Activated CD8-positive, alpha-beta memory T cell treated with anti-CD3 and anti-CD28 coated beads for 4 hours (primary cell): ENCODE results near the gene ESM1.
"Not testable (repeated sequence)": the region's sequence is repeated elsewhere in the genome, so short reads cannot be mapped to it uniquely, and the experiment has no call there.

ENCODE experiments used
- DNase-seq, 2 donors: peaks; one replicate each; pipeline ENCODE4 v3.0.0-alpha.2; 2020; ENCODE audit warnings: low read depth in 2 of 2

Gene ESM1

GRCh38 chr5:54985301-54986268, at the start of gene ESM1:
Gene ESM1, minus strand, starts transcription at chr5:54985593. Its CDS starts 76 bp downstream, at chr5:54985517.
- DNase-seq, result no peak

GRCh38 chr5:55033568-55033967, 48.2 kb upstream of the ESM1 start:
- DNase-seq, result no peak

GRCh38 chr5:55031492-55031891, 46.1 kb upstream of the ESM1 start:
- no peak for DNase-seq

- no peak for DNase-seq
These were observed 45.4 kb upstream of the ESM1 start for GRCh38 chr5:55030676-55031369.

- no peak for DNase-seq
These were observed 44.8 kb upstream of the ESM1 start for GRCh38 chr5:55030220-55030619.

- DNase-seq, result no peak
These were observed 42.2 kb upstream of the ESM1 start for GRCh38 chr5:55027595-55027994.

- no peak for DNase-seq
These were observed 37.1 kb upstream of the ESM1 start for GRCh38 chr5:55022450-55022849.

GRCh38 chr5:55021821-55022220, 36.4 kb upstream of the ESM1 start:
- DNase-seq, result no peak

- no peak for DNase-seq
These were observed 36.0 kb upstream of the ESM1 start for GRCh38 chr5:55021410-55021809.

- not testable (repeated sequence) for DNase-seq
These were observed 24.8 kb upstream of the ESM1 start for GRCh38 chr5:55010149-55010548.

- DNase-seq, result no peak
These were observed 19.3 kb upstream of the ESM1 start for GRCh38 chr5:55004729-55005128.

- DNase-seq, result no peak
These were observed 18.2 kb upstream of the ESM1 start for GRCh38 chr5:55003432-55004065.

GRCh38 chr5:55002166-55002565, 16.8 kb upstream of the ESM1 start:
- not testable (repeated sequence) for DNase-seq

- no peak for DNase-seq
These were observed 11.7 kb upstream of the ESM1 start for GRCh38 chr5:54997081-54997480.

GRCh38 chr5:54996466-54996865, 11.1 kb upstream of the ESM1 start:
- no peak for DNase-seq

- no peak for DNase-seq
These were observed 9.8 kb upstream of the ESM1 start for GRCh38 chr5:54995168-54995567.

GRCh38 chr5:54994628-54995027, 9.2 kb upstream of the ESM1 start:
- no peak for DNase-seq

- DNase-seq, result no peak
These were observed 7.9 kb upstream of the ESM1 start for GRCh38 chr5:54993318-54993717.

GRCh38 chr5:54991416-54991815, 6.0 kb upstream of the ESM1 start:
- no peak for DNase-seq

- no peak for DNase-seq
These were observed 5.5 kb upstream of the ESM1 start for GRCh38 chr5:54990841-54991258.

GRCh38 chr5:54988817-54989216, 3.4 kb upstream of the ESM1 start:
- no peak for DNase-seq

GRCh38 chr5:54988218-54988617, 2.8 kb upstream of the ESM1 start:
- DNase-seq, result no peak
